MM.1S (cell line): ENCODE measurements around the gene ODF2.

Source experiments
- DNase-seq: peaks from one replicate; pipeline ENCODE4 v3.0.0-alpha.2; 2015
- H2AFZ ChIP-seq: fragments of 300-600 bp; sonication (generic); 2 replicates; pipeline ENCODE4 v1.6.0; 2016; ENCODE audit warnings: antibody characterized with exemption, low read length
- H3F3A ChIP-seq: fragments of 300-600 bp; sonication (generic); 2 replicates; pipeline ENCODE4 v1.6.1; 2016; ENCODE audit warnings: mild to moderate bottlenecking, antibody characterized with exemption, low read length, moderate library complexity, mixed read lengths; ENCODE audit not compliant: insufficient read depth
- H3K27ac ChIP-seq: fragments of 300-600 bp; sonication (generic); 2 replicates; pipeline ENCODE4 v1.5.1; 2016; ENCODE audit warnings: mild to moderate bottlenecking, low read length
- H3K27me3 ChIP-seq: fragments of 300-600 bp; sonication (generic); replicated peaks from 2 replicates; pipeline ENCODE4 v1.6.0; 2016; ENCODE audit warnings: low read length; ENCODE audit not compliant: insufficient read depth
- H3K36me3 ChIP-seq: fragments of 300-600 bp; sonication (generic); replicated peaks from 2 replicates; pipeline ENCODE4 v1.6.1; 2016; ENCODE audit warnings: mild to moderate bottlenecking, low read length, mixed read lengths; ENCODE audit not compliant: insufficient read depth
- H3K4me1 ChIP-seq: fragments of 300-600 bp; sonication (generic); 2 replicates; pipeline ENCODE4 v1.6.1; 2016; ENCODE audit warnings: low read length, mixed read lengths
- H3K4me2 ChIP-seq: fragments of 300-600 bp; sonication (generic); 2 replicates; pipeline ENCODE4 v1.6.0; 2016; ENCODE audit warnings: low read depth, low read length
- H3K4me3 ChIP-seq: fragments of 300-600 bp; sonication (generic); 2 replicates; pipeline ENCODE4 v1.5.1; 2016; ENCODE audit warnings: low read length, mixed read lengths
- H3K79me2 ChIP-seq: fragments of 300-600 bp; sonication (generic); 2 replicates; pipeline ENCODE4 v1.6.1; 2016; ENCODE audit warnings: mixed run types, low read length, mixed read lengths
- H3K9ac ChIP-seq: fragments of 300-600 bp; sonication (generic); 2 replicates; pipeline ENCODE4 v1.6.1; 2016; ENCODE audit warnings: low read length, mixed read lengths
- H3K9me2 ChIP-seq: fragments of 300-600 bp; sonication (generic); replicated peaks from 2 replicates; pipeline ENCODE4 v1.6.1; 2016; ENCODE audit warnings: mild to moderate bottlenecking, low read length, mixed read lengths; ENCODE audit not compliant: insufficient read depth
- H3K9me3 ChIP-seq: fragments of 300-600 bp; sonication (generic); replicated peaks from 2 replicates; pipeline ENCODE4 v1.6.1; 2016; ENCODE audit warnings: mild to moderate bottlenecking, low read length, mixed read lengths; ENCODE audit not compliant: insufficient read depth
- H4K20me1 ChIP-seq: fragments of 300-600 bp; sonication (generic); 2 replicates; pipeline ENCODE4 v1.6.1; 2016; ENCODE audit warnings: mild to moderate bottlenecking, low read length, moderate library complexity, mixed read lengths; ENCODE audit not compliant: insufficient read depth
- EZH2 ChIP-seq: fragments of 300-600 bp; sonication (generic); optimal IDR thresholded peaks from 2 replicates; pipeline ENCODE3; 2017; ENCODE audit warnings: low read depth, mild to moderate bottlenecking, antibody characterized with exemption, low read length, mixed read lengths
- EZH2phosphoT487 ChIP-seq: fragments of 300-600 bp; sonication (generic); IDR thresholded peaks from 2 replicates; pipeline ENCODE4 v1.6.1; 2018; ENCODE audit warnings: antibody characterized with exemption, low read length
- TF ChIP-seq, protein P1 (sequence below): fragments of 300-600 bp; sonication (generic); IDR thresholded peaks from 2 replicates; pipeline ENCODE4 v1.5.1; 2016; ENCODE audit warnings: antibody characterized with exemption, low read length, mixed read lengths

ODF2 gene

DNA sequence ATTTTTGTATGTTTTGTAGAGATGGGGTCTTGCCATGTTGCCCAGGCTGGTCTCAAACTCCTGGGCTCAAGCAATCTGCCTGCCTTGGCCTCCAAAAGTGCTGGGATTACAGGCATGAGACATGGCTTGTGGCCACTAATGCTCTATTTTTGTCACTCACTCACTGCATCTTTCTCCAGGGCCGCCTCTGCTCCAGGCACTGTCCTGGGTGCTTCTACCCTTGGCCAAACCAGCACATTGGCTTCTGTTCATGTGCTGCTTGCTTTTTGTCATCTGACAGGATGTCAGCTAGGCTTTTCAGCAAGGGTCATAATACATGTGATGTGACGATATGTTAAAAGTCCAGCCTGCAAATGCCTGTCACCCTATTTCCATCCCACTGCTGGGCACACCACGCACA is 3.2 kb downstream of the ODF2 start:
- H3K9ac ChIP-seq: no peak overlapping the region
- H3K9me2 ChIP-seq: no peaks in the 10 kb centered on the region
- no peak for TF ChIP-seq EZH2
- TF ChIP-seq EZH2phosphoT487: no peak
- TF ChIP-seq, protein P1, sequence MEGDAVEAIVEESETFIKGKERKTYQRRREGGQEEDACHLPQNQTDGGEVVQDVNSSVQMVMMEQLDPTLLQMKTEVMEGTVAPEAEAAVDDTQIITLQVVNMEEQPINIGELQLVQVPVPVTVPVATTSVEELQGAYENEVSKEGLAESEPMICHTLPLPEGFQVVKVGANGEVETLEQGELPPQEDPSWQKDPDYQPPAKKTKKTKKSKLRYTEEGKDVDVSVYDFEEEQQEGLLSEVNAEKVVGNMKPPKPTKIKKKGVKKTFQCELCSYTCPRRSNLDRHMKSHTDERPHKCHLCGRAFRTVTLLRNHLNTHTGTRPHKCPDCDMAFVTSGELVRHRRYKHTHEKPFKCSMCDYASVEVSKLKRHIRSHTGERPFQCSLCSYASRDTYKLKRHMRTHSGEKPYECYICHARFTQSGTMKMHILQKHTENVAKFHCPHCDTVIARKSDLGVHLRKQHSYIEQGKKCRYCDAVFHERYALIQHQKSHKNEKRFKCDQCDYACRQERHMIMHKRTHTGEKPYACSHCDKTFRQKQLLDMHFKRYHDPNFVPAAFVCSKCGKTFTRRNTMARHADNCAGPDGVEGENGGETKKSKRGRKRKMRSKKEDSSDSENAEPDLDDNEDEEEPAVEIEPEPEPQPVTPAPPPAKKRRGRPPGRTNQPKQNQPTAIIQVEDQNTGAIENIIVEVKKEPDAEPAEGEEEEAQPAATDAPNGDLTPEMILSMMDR: no peak
- DNase-seq: no peak
- peaks cover 6% of the 10 kb centered on the region for H3F3A ChIP-seq
- H3K79me2 ChIP-seq: peaks cover 19% of the 10 kb centered on the region
- H3K27me3 ChIP-seq: no peaks in the 10 kb centered on the region
- no peaks in the 10 kb centered on the region for H4K20me1 ChIP-seq
- no peak overlapping the region for H3K27ac ChIP-seq
- no peak overlapping the region for H2AFZ ChIP-seq
- H3K4me1 ChIP-seq: peaks cover 7% of the 10 kb centered on the region; the same call in 1 of the 2 replicates
- 0 out of 2 replicates have a peak, but pooled peaks cover 3% of the 10 kb centered on the region for H3K36me3 ChIP-seq
- no peak overlapping the region for H3K4me3 ChIP-seq
- H3K9me3 ChIP-seq: no peaks in the 10 kb centered on the region
- no peak overlapping the region for H3K4me2 ChIP-seq

- no peak for DNase-seq
- TF ChIP-seq, protein P1: no peak
- TF ChIP-seq EZH2 (no peak), EZH2phosphoT487 (no peak)
- H3K4me3 ChIP-seq: no peak overlapping the region
- H3K4me2 ChIP-seq: no peak overlapping the region
- H3K36me3 ChIP-seq: no peaks in the 10 kb centered on the region
- no peak overlapping the region for H3K9ac ChIP-seq
- no peaks in the 10 kb centered on the region for H3F3A ChIP-seq
- no peaks in the 10 kb centered on the region for H3K27me3 ChIP-seq
- H3K27ac ChIP-seq: no peak overlapping the region
- H4K20me1 ChIP-seq: no peaks in the 10 kb centered on the region
- no peak overlapping the region for H2AFZ ChIP-seq
- no peaks in the 10 kb centered on the region for H3K9me2 ChIP-seq
- H3K4me1 ChIP-seq: no peaks in the 10 kb centered on the region
- H3K9me3 ChIP-seq: no peaks in the 10 kb centered on the region
- no peaks in the 10 kb centered on the region for H3K79me2 ChIP-seq
Measured at GRCh38 chr9:128469070-128469469, 13.3 kb downstream of the ODF2 start.

DNA sequence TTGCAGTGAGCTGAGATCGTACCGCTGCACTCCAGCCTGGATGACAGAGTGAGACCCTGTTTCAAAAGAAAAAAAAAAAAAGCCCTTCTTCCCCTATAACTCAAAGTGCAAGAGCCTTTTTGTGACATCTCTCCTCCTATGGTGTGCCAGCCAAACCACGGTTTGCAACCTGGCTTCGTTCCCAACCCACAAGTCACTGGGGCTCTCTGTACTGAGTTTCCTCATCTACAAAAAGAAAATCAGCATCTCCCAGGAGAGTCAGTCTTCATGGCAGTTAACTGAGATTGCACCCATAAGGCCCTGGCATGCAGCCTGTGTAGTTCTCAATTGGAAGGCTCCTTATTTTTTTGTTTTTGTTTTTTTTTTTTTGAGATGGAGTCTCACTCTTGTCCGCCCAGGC is 14.8 kb downstream of the ODF2 start:
- Histone ChIP-seq H4K20me1 (no peaks in the 10 kb centered on the region), H3K4me2 (no peak overlapping the region), H3K79me2 (no peaks in the 10 kb centered on the region), H3K9me3 (no peaks in the 10 kb centered on the region), H2AFZ (no peak overlapping the region), H3K4me1 (no peaks in the 10 kb centered on the region), H3K4me3 (no peak overlapping the region), H3K9ac (no peak overlapping the region), H3K27ac (no peak overlapping the region), H3K27me3 (no peaks in the 10 kb centered on the region), H3K9me2 (no peaks in the 10 kb centered on the region), H3F3A (no peaks in the 10 kb centered on the region), H3K36me3 (no peaks in the 10 kb centered on the region; the same call in 1 of the 2 replicates)
- no peak for DNase-seq
- TF ChIP-seq EZH2 (no peak), EZH2phosphoT487 (no peak)
- TF ChIP-seq, protein P1: no peak
